ENCODE measurements around the gene GUCA1A.
"Not testable (repeated sequence)": the region's sequence is repeated elsewhere in the genome, so short reads cannot be mapped to it uniquely, and the experiment has no call there.

GUCA1A gene

DNA sequence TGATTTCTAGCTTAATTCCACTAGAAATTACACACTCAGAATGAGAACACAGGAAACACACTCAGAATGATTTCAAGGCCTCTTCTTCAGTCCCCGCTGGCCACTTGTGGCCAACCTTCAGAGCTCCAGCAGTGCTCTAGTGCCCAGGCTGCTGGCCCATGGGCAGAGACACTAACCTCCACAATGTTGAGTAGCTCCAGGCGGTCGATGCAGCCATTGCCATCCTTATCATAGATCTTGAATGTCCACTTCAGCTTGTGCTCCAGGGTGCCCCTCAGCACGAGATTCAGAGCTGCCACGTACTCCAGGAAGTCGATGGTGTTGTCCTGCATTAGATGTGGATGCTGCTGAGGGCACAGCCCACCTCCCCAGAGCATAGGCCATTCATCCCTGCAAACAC, 15.2 kb downstream of the GUCA1A start:
- no peaks in the 10 kb centered on the region for H3K4me1 Mint-ChIP-seq
- H3K27ac Mint-ChIP-seq (ENCODE audit: low read depth) = no peak overlapping the region
- no peaks in the 10 kb centered on the region for H3K9me3 Mint-ChIP-seq
- H3K27me3 Mint-ChIP-seq = no peaks in the 10 kb centered on the region
- no peak overlapping the region for H3K4me3 Mint-ChIP-seq
- DNase-seq (ENCODE audit: low spot score in 2 of 2) = no peak
- H3K36me3 Mint-ChIP-seq (ENCODE audit: insufficient read depth) = peaks cover 7% of the 10 kb centered on the region
- no peak for ATAC-seq (replicated peaks; ENCODE audit: extremely low read depth, poor library complexity, severe bottlenecking)

DNA sequence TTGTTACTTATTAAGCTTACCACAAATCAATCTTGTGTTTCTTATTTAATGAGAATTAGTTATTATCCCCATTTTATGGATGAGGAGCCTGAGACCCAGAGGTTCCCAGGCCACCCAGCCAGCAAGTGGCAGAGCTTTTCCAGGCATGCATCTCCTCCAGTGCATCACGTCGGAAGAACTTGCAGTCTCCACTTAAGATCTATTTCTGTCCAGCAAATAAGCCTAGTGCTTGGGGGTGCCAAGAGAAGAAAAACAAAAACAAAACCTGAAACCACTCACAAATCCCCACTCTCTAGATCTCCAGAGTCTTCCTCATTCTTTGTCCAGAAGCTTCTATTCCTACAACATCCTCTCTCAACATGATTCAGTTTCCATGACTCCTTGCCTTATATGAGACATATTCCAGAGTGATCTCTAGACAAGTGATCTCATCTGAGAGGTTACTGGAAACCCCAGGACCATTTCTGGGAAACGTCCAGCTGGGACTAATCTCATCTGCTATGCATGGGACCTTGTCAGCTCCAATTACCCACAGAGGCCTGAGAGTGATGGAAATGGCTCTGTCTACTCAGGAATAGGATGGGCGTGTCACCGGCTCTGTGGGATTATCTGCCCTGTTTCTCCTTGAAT, 17.5 kb downstream of the GUCA1A start:
- ATAC-seq (replicated peaks; ENCODE audit: extremely low read depth, poor library complexity, severe bottlenecking) = no peak
- no peaks in the 10 kb centered on the region for H3K4me1 Mint-ChIP-seq
- no peak overlapping the region for H3K27ac Mint-ChIP-seq (ENCODE audit: low read depth)
- no peaks in the 10 kb centered on the region for H3K27me3 Mint-ChIP-seq
- H3K9me3 Mint-ChIP-seq = no peaks in the 10 kb centered on the region
- no peak overlapping the region for H3K4me3 Mint-ChIP-seq
- H3K36me3 Mint-ChIP-seq (ENCODE audit: insufficient read depth) = peaks cover 5% of the 10 kb centered on the region
- DNase-seq (ENCODE audit: low spot score in 2 of 2) = no peak

DNA sequence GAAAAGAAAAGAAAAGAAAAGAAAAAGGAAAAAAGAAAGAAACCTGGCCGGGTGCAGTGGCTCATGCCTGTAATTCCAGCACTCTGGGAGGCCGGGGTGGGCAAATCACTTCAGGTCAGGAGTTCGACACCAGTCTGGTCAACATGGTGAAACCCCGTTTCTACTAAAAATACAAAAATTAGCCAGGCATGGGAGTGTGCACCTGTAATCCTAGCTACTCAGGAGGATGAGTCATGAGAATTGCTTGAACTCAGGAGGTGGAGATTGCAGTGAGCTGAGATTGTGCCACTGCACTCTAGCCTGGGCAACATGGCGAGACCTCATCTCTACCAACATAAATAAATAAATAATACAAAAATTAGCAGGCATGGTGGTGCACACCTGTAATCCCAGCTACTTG, 19.2 kb downstream of the GUCA1A start:
- not testable (repeated sequence) for ATAC-seq (replicated peaks; ENCODE audit: extremely low read depth, poor library complexity, severe bottlenecking); H3K27me3 Mint-ChIP-seq; H3K9me3 Mint-ChIP-seq; DNase-seq (ENCODE audit: low spot score in 2 of 2); H3K4me1 Mint-ChIP-seq; H3K4me3 Mint-ChIP-seq; H3K36me3 Mint-ChIP-seq (ENCODE audit: insufficient read depth); H3K27ac Mint-ChIP-seq (ENCODE audit: low read depth)

- H3K4me1 Mint-ChIP-seq = no peaks in the 10 kb centered on the region
- H3K27me3 Mint-ChIP-seq = no peaks in the 10 kb centered on the region
- H3K27ac Mint-ChIP-seq (ENCODE audit: low read depth) = no peak overlapping the region
- H3K4me3 Mint-ChIP-seq = no peak overlapping the region
- H3K36me3 Mint-ChIP-seq (ENCODE audit: insufficient read depth) = peaks cover 5% of the 10 kb centered on the region
- ATAC-seq (replicated peaks; ENCODE audit: extremely low read depth, poor library complexity, severe bottlenecking) (no peak), DNase-seq (ENCODE audit: low spot score in 2 of 2) (no peak)
- no peaks in the 10 kb centered on the region for H3K9me3 Mint-ChIP-seq
Observed at GRCh38 chr6:42193491-42193894, 20.3 kb downstream of the GUCA1A start.

DNA sequence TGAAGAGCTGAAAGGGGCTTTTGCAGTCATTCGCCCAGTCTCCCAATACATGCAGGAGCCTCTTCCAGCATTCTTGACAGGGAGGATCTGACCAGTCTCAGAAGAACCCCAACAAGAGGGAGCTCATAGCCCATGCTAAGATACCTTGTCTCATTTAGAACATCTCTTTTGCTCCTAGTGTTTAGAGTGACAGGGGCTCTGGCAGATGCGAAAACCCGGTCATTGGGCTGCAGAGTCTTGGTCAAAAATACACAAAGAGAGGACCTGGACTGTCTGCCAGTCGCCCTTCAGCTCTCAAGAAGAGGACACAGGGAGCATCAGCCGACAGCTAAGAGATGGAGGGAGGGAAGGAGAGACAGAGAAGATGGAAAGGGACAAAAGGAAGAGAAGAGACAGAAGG, 20.9 kb downstream of the GUCA1A start:
- Mint-ChIP-seq H3K4me3 (no peak overlapping the region), H3K27ac (ENCODE audit: low read depth) (no peak overlapping the region)

GRCh38 chr6:42195415-42195814, 22.3 kb downstream of the GUCA1A start:
- DNase-seq (ENCODE audit: low spot score in 2 of 2) (no peak), ATAC-seq (replicated peaks; ENCODE audit: extremely low read depth, poor library complexity, severe bottlenecking) (no peak)
- Mint-ChIP-seq H3K27me3 (no peaks in the 10 kb centered on the region), H3K27ac (ENCODE audit: low read depth) (no peak overlapping the region), H3K9me3 (peaks cover 5% of the 10 kb centered on the region), H3K4me1 (no peaks in the 10 kb centered on the region), H3K36me3 (ENCODE audit: insufficient read depth) (peaks cover 5% of the 10 kb centered on the region), H3K4me3 (no peak overlapping the region)

More for the DNA sequence above, 20.9 kb downstream of the GUCA1A start:
- no peak for ATAC-seq (replicated peaks; ENCODE audit: extremely low read depth, poor library complexity, severe bottlenecking)
- Mint-ChIP-seq H3K4me1 (no peaks in the 10 kb centered on the region), H3K36me3 (ENCODE audit: insufficient read depth) (peaks cover 5% of the 10 kb centered on the region), H3K27me3 (no peaks in the 10 kb centered on the region), H3K9me3 (no peaks in the 10 kb centered on the region)
- DNase-seq (ENCODE audit: low spot score in 2 of 2) = no peak

- H3K9me3 Mint-ChIP-seq = peaks cover 5% of the 10 kb centered on the region
- H3K4me1 Mint-ChIP-seq = no peaks in the 10 kb centered on the region
- no peak overlapping the region for H3K4me3 Mint-ChIP-seq
- H3K27me3 Mint-ChIP-seq = no peaks in the 10 kb centered on the region
- H3K36me3 Mint-ChIP-seq (ENCODE audit: insufficient read depth) = peaks cover 1% of the 10 kb centered on the region
- no peak overlapping the region for H3K27ac Mint-ChIP-seq (ENCODE audit: low read depth)
- DNase-seq (ENCODE audit: low spot score in 2 of 2) (no peak), ATAC-seq (replicated peaks; ENCODE audit: extremely low read depth, poor library complexity, severe bottlenecking) (peak; percentile 49)
Observed at GRCh38 chr6:42197555-42198362, 24.6 kb downstream of the GUCA1A start.

DNA sequence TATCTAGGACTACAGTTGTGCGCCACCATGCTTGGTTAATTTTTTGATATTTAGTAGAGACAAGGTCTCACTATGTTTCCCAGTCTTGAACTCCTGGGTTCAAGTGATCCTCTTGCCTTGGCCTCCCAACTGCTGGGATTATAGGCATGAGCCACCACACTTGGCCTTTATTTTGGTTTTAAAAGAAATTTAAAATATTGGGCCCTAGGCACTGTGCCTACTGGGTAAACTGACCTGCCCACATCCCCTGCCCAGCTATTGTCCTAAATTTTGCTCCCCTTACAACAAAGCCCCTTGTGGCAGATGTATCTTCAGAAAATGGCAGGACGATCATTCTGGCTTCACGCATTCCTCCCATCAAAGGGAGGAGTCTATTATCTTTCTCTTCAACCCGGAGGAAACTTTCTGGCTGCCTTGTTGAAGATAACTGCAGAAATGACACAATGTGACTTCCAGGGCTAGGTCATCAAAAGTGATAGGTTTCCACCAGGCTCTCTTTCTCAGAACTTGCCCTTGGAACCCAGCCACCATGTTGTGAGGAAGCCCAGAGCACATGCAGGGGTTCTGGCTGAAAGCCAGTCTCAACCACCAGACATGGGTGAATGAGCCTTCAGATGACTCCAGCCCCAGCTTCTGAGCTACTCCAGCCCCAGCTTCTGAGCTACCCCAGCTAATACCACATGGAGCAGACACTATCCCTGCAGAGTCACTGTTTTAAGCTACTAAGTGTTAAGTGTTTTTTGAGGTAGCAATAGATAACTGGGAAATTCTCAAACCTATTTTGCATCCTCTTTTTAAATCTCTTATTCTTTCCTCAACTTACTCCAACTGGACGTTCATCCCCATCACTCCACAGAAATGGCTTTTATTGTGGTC, 26.2 kb downstream of the GUCA1A start:
- no peaks in the 10 kb centered on the region for H3K4me1 Mint-ChIP-seq
- no peak for DNase-seq (ENCODE audit: low spot score in 2 of 2)
- H3K27ac Mint-ChIP-seq (ENCODE audit: low read depth) = no peak overlapping the region
- no peaks in the 10 kb centered on the region for H3K27me3 Mint-ChIP-seq
- H3K36me3 Mint-ChIP-seq (ENCODE audit: insufficient read depth) = peaks cover 1% of the 10 kb centered on the region
- no peak for ATAC-seq (replicated peaks; ENCODE audit: extremely low read depth, poor library complexity, severe bottlenecking)
- peaks cover 5% of the 10 kb centered on the region for H3K9me3 Mint-ChIP-seq
- no peak overlapping the region for H3K4me3 Mint-ChIP-seq

DNA sequence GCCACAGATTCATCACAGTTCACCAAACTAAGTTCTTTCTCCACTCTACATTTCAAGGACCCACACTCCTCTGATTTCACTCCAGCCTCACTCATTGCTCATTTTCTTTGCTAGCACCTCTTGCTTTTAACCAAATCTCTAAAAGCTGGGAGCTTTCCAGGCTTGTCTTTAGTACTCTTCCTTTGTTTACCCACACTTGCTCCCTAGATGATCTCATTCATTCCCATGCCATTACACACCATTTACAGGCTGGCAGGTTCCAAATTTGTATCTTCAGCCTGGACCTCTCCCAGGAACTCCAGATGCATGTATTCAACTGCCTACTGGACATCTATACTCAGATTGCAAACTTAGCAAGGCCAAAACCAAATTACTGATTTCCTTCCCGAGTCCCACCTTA, 26.9 kb downstream of the GUCA1A start:
- ATAC-seq (replicated peaks; ENCODE audit: extremely low read depth, poor library complexity, severe bottlenecking) = no peak
- no peaks in the 10 kb centered on the region for H3K4me1 Mint-ChIP-seq
- no peak for DNase-seq (ENCODE audit: low spot score in 2 of 2)
- H3K4me3 Mint-ChIP-seq = no peak overlapping the region
- peaks cover 3% of the 10 kb centered on the region for H3K36me3 Mint-ChIP-seq (ENCODE audit: insufficient read depth)
- H3K9me3 Mint-ChIP-seq = peaks cover 5% of the 10 kb centered on the region
- H3K27me3 Mint-ChIP-seq = no peaks in the 10 kb centered on the region
- H3K27ac Mint-ChIP-seq (ENCODE audit: low read depth) = no peak overlapping the region

GRCh38 chr6:42201382-42201781, 28.2 kb downstream of the GUCA1A start:
- Mint-ChIP-seq H3K27me3 (no peaks in the 10 kb centered on the region), H3K4me3 (no peak overlapping the region), H3K4me1 (no peaks in the 10 kb centered on the region), H3K36me3 (ENCODE audit: insufficient read depth) (peaks cover 14% of the 10 kb centered on the region), H3K9me3 (peaks cover 5% of the 10 kb centered on the region), H3K27ac (ENCODE audit: low read depth) (no peak overlapping the region)
- ATAC-seq (replicated peaks; ENCODE audit: extremely low read depth, poor library complexity, severe bottlenecking) = no peak
- DNase-seq (ENCODE audit: low spot score in 2 of 2) = no peak

GRCh38 chr6:42202131-42202915, 29.2 kb downstream of the GUCA1A start:
- H3K27ac Mint-ChIP-seq (ENCODE audit: low read depth); ATAC-seq (replicated peaks; ENCODE audit: extremely low read depth, poor library complexity, severe bottlenecking); H3K4me3 Mint-ChIP-seq; H3K27me3 Mint-ChIP-seq; H3K4me1 Mint-ChIP-seq; H3K9me3 Mint-ChIP-seq; DNase-seq (ENCODE audit: low spot score in 2 of 2): not testable (repeated sequence)
- peaks cover 18% of the 10 kb centered on the region for H3K36me3 Mint-ChIP-seq (ENCODE audit: insufficient read depth)

DNA sequence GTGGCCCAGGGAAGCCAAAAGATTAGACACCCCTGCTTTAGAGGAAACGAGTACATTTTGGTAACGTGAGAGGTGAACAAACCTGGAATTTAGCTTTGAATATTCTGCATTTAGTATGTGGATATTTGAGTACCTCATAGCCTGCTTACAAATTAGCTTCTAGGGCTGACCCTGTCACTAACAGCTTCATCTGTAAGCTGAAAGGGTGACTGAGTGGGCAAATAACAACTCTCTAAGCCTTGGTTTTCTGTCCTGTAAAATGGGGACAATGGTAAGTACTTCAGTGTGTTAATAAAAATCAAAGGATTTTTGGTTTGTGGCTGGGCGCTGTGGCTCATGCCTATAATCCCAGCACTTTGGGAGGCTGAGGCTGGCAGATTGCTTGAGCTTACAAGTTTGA, 30.0 kb downstream of the GUCA1A start:
- Mint-ChIP-seq H3K27ac (ENCODE audit: low read depth) (no peak overlapping the region), H3K36me3 (ENCODE audit: insufficient read depth) (peaks cover 24% of the 10 kb centered on the region), H3K9me3 (peaks cover 5% of the 10 kb centered on the region), H3K27me3 (no peaks in the 10 kb centered on the region), H3K4me1 (no peaks in the 10 kb centered on the region), H3K4me3 (no peak overlapping the region)
- DNase-seq (ENCODE audit: low spot score in 2 of 2) = no peak
- ATAC-seq (replicated peaks; ENCODE audit: extremely low read depth, poor library complexity, severe bottlenecking) = no peak
